Measurements from ENCODE around the gene SEZ6L2. TPM values are rescaled to one million over a fixed set of nuclear protein-coding genes. Genes with fewer than 3 reads are reported as not detected.

Gene SEZ6L2
- total RNA-seq, 1 donor from 2014 or later, result 0.21 TPM

GRCh38 chr16:29922326-29922725 lies 23.0 kb upstream of the SEZ6L2 start:
- H3K36me3 ChIP-seq, result peaks cover 33 to 41% of the 10 kb centered on the region in 2 donors
- no peaks in the 10 kb centered on the region for H3K27me3 ChIP-seq
- H3K4me1 ChIP-seq, result peaks cover 11 to 16% of the 10 kb centered on the region in 2 donors
- H3K9me3 ChIP-seq, result no peaks in the 10 kb centered on the region
- DNase-seq (ENCODE audit: low spot score in 2 of 2), result no peak
- no peak overlapping the region for H3K4me3 ChIP-seq
- intact Hi-C loops (cut with DNase I), result no loop called here
- no peak overlapping the region for H3K27ac ChIP-seq
- TF ChIP-seq CTCF (IDR thresholded peaks at IDR 0.05), result no peak

- H3K9me3 ChIP-seq, result no peaks in the 10 kb centered on the region
- no peaks in the 10 kb centered on the region for H3K27me3 ChIP-seq
- no peak for TF ChIP-seq CTCF (IDR thresholded peaks at IDR 0.05)
- peaks cover 34 to 49% of the 10 kb centered on the region in 2 donors for H3K36me3 ChIP-seq
- H3K4me3 ChIP-seq, result no peak overlapping the region
- no peak overlapping the region for H3K27ac ChIP-seq
- DNase-seq (ENCODE audit: low spot score in 2 of 2), result no peak
- H3K4me1 ChIP-seq, result peaks cover 4 to 11% of the 10 kb centered on the region in 2 donors
- intact Hi-C loops (cut with DNase I), result no loop called here
These were observed 21.7 kb upstream of the SEZ6L2 start for GRCh38 chr16:29921034-29921385.

GRCh38 chr16:29920288-29921033 lies 21.1 kb upstream of the SEZ6L2 start:
- Histone ChIP-seq H3K4me1 (peaks cover 4 to 11% of the 10 kb centered on the region in 2 donors), H3K9me3 (no peaks in the 10 kb centered on the region), H3K27me3 (no peaks in the 10 kb centered on the region), H3K4me3 (no peak overlapping the region), H3K36me3 (peaks cover 34 to 49% of the 10 kb centered on the region in 2 donors), H3K27ac (no peak overlapping the region)
- no peak for DNase-seq (ENCODE audit: low spot score in 2 of 2)
- no peak for TF ChIP-seq CTCF (IDR thresholded peaks at IDR 0.05)
- intact Hi-C loops (cut with DNase I), result no loop called here

GRCh38 chr16:29916979-29917378 lies 17.6 kb upstream of the SEZ6L2 start:
- DNase-seq (ENCODE audit: low spot score in 2 of 2), result no peak
- H3K27ac ChIP-seq, result no peak overlapping the region
- no peak for TF ChIP-seq CTCF (IDR thresholded peaks at IDR 0.05)
- H3K9me3 ChIP-seq, result no peaks in the 10 kb centered on the region
- H3K27me3 ChIP-seq, result no peaks in the 10 kb centered on the region
- no peaks in the 10 kb centered on the region for H3K4me1 ChIP-seq
- no peak overlapping the region for H3K4me3 ChIP-seq
- intact Hi-C loops (cut with DNase I), result no loop called here
- peaks cover 28 to 52% of the 10 kb centered on the region in 2 donors for H3K36me3 ChIP-seq

- Histone ChIP-seq H3K27ac (no peak overlapping the region), H3K4me1 (no peaks in the 10 kb centered on the region), H3K36me3 (peaks cover 17 to 43% of the 10 kb centered on the region in 2 donors), H3K4me3 (no peak overlapping the region), H3K27me3 (no peaks in the 10 kb centered on the region), H3K9me3 (no peaks in the 10 kb centered on the region)
- intact Hi-C loops (cut with DNase I), result no loop called here
- no peak for TF ChIP-seq CTCF (IDR thresholded peaks at IDR 0.05)
- no peak for DNase-seq (ENCODE audit: low spot score in 2 of 2)
These were observed 16.4 kb upstream of the SEZ6L2 start for GRCh38 chr16:29915590-29916247.
